HG02938 (cell line): ENCODE data around the gene EBF4.
"Not testable (repeated sequence)": the region's sequence is repeated elsewhere in the genome, so short reads cannot be mapped to it uniquely, and the experiment has no call there.

Experiments used
- ATAC-seq: cut with Tn5 transposase; IDR thresholded peaks from one replicate; pipeline ENCODE4 v1.9.1; 2021; ENCODE audit warnings: mild to moderate bottlenecking, moderate library complexity; ENCODE audit not compliant: unreplicated experiment

Gene EBF4

GRCh38 chr20:2755451-2756055 is 63.0 kb downstream of the EBF4 start:
- ATAC-seq: no peak

DNA sequence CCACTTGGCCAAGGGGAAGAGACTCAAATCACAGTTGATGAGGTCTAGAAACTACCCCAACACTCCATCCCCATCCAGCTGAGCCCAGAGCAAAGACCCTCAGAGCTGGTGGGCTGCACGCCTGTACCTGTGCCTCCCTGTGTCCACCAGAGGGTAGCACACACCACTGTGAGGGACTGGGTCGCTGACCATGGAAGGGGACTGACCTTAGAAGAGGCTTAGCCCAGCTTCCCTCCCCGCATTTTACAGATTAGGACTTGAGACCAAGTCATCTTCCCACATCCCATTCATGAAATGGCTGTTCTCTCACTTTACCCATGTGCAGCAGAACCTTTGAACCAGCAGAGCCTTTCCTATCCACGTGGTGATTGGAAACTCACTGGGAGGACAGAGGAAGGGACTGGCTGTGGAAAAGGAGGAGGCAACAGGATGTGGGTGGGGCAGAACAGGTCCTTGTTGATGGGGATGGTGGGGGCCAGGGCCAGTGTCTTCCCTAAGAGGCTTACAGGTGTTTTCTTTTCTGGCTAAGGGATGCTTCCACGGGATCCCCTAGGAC is 63.6 kb downstream of the EBF4 start:
- ATAC-seq: no peak

DNA sequence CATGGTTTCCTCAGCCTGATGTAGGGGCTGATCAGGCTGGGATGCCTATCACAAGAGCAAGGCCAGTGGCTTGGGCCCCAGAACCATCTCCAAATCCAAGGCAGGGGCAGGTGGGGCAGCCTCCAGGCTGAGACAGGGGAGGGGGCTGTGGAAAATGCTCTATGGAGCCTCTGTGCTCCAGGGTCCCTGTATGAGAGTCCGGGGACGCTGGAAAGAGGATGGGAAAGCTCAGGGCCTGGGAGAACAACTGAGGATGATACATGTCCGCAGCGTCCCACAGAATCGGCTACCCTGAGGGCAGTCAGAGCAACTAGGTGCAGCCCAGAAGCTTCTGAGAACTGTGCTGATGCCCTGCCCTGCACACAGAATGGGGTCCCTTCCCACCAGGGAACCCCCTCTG is 64.4 kb downstream of the EBF4 start:
- ATAC-seq: no peak

DNA sequence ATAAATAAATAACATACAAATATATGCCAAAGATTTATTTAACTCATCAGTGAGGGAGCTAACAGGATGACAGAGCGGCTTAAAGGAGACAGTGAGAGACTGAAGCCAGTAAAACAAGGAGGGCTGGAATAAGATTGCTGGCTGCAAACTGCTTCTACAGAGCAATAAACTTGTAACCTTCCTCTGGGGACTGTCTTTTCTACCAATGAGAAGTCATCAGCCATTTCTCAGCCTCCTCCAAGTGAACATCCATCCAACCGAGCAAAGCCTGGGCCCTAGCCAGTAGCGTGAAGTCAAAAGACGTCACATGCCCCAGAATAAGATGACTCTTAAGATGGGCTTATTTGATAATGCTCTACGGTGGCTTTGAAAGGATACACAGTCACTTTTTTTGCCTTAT is 65.4 kb downstream of the EBF4 start:
- no peak for ATAC-seq

DNA sequence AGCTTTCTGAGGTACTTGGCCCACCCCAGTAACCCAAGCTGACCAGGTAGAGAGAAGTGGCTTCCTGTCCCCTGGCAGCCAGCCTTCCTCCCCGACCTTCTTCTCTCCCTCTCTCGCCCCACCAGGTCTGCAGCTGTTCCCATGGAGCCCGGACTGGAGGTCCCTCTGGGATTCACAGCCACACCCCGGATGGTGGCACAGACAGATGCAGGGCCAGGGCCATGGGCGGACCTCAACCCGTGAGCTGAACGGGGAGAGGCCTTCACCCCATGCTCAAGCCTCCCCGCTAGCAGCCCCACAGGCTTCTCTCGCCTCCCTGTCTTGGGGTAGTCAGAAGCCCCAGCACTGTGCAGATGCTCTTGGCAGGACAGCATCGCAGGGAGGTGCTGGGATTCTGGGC is 66.6 kb downstream of the EBF4 start:
- no peak for ATAC-seq

GRCh38 chr20:2759603-2760296 is 67.2 kb downstream of the EBF4 start:
- no peak for ATAC-seq

DNA sequence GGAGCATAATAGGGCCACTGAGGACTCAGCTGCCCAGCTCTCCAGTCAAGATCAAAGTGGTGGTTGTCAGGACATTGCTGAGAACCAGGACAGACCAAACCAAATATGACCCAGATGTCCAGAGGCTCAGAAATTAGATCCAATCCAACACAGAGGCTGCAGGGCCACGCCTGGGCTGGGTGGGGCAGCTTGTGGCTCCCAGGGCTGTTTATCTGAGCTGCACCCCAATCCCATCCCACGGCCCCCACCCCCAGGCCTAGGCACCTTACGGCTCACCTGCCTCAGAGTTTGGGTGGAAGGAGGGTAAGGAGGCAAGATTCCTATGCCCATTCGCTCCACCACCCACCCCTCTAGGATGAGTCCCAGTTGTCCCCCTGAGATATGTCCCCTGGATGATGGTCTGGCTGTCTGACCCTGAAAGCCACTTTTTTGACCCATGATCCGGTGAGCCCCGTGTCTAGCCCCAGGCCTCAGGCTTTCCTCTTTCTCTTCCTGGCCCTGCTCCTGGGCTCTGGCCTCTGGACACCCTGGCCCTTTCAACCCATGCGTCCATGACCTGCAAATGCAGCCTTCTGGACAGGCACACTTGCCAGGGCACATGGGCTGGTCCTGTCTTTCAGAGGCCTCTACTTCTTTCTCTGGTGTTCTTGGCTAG is 67.8 kb downstream of the EBF4 start:
- ATAC-seq: no peak

- no peak for ATAC-seq
Measured at GRCh38 chr20:2760952-2761305, 68.3 kb downstream of the EBF4 start.

GRCh38 chr20:2761885-2762284 is 69.3 kb downstream of the EBF4 start:
- ATAC-seq: no peak

DNA sequence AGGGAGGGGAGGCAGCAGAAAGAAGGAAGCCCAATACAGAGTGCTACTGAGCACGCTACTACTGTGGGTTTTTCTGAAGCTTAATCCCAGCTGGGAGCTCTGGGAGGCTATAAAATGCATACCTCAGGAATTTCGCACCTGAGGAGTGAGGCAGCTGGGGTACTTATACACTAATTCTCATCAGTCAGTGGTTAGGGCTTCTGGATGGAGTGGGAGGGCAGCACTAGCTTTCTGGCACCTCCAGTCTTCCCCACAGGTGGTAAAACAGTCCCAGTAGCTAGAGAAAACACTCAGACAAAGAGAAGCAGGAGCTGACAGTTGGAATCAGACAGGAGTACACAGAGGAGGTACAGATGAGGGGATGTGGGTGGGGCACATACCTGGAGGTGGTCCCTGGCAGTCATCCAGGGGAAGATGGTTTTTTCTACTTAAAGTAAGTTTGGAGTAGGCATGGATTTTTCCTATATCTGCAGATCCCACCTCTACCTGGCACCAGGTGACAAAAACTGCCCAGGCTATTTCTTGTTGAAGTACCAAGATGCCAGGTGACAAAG is 70.1 kb downstream of the EBF4 start:
- no peak for ATAC-seq

DNA sequence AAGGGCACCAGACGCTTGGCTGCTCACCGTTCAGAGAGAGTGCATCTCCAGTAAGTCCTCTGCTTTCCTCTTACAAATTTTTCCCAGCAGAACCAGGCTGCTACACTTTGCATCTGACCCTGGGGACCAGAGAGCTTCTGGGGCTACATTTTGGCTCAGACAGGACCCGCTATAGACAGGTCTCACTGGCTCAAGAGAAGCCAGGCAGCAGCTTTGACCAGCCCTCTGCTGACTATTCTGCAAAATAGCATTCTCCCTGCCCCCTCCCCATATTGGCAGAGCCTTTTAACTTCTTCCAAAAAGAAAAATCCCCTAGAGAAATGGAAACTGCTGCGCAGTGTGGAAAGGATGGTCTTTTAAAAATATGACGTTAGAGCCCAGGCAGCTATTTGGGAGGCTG is 70.6 kb downstream of the EBF4 start:
- no peak for ATAC-seq

GRCh38 chr20:2767768-2768631 is 75.4 kb downstream of the EBF4 start:
- ATAC-seq: no peak

- no peak for ATAC-seq
Measured at GRCh38 chr20:2768632-2769015, 76.0 kb downstream of the EBF4 start.

- ATAC-seq: not testable (repeated sequence)
Measured at GRCh38 chr20:2770091-2770490, 77.5 kb downstream of the EBF4 start.

DNA sequence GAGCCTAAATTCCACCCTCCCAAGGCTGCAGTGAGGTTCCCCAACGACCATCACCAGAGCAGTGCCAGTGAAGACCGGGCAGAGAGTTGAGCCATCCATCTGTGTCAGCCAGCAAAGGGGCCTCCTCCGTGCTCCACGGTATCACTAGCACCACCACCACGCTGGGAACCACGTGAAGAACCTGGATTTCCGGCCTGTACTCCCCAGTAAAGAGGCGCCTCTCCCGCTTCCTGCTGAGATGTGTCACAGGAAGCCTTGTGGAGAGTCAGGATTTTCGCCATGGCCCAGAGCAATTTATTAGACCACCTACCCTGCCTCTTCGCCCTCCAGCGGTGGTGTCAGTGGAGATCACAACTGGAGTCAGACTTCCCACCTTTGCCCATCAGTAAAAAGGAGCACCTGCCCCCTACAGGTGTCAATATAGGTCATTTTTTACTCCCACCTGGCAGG is 79.1 kb downstream of the EBF4 start:
- ATAC-seq: no peak

DNA sequence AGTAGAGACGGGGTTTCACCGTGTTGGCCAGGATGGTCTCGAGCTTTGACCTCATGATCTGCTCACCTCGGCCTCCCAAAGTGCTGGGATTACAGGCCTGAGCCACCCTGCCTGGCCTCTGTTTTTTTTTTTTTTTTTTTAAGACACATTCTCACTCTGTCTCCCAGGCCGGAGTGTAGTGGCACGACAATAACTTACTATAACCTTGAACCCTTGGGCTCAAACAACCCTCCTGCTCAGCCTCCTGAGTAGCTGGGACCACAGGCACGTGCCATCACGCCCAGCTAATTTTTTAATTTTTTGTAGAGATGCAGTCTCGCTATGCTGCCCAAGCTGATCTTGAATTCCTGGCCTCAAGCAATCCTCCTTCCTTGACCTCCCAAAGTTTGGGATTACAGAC is 81.2 kb downstream of the EBF4 start:
- no peak for ATAC-seq

DNA sequence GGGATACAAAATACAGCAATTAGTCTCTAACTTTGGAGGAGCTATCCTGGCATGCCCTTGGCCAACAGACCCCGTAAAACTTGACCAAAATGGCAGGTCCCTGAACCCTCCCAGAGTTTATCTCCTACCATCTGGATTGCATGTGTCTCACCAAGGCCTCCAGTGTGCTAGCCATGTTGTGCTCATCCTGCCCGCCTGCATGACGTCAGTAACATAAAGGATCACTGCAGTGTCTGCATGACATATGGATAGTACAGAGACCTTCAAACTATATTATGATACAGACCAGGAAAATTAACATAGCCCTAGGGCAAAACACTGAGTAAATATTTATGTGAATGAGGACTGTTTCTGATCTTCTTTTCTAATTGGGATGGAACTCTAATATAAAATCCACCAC is 82.6 kb downstream of the EBF4 start:
- no peak for ATAC-seq

GRCh38 chr20:2778602-2779321 is 86.2 kb downstream of the EBF4 start:
- ATAC-seq: no peak

GRCh38 chr20:2780948-2781347 is 88.4 kb downstream of the EBF4 start:
- ATAC-seq: no peak

DNA sequence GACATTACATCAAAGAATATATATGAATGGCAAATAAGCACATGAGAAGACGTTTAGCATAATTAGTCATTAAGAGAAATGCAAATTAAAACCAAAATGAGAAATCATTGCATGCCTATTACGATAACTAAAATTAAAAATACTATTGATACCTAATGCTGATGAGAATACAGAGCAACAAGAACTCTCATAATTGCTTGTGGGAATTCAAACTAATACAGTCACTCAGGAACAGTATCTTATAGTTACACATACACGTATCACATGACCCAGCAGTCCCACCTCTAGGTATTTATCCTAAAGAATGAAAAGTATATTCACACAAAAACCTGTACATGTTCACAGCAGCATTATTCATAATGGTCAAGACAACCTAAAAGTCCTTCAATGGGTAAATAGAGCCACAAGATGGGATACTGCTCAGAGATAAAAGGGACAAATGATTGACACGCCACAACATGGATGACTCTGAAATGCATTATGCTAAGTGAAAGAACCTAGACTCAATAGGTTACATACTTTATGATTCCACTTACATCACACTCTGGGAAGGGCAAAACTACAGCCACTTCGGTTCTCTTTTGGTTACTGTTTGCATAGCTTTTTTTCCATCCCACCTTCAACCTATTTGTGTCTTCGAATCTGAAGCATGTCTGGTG is 91.5 kb downstream of the EBF4 start:
- ATAC-seq: no peak
